Liver (tissue), 9 donors: ENCODE data around the gene WDFY3. TPM values are rescaled to one million over a fixed set of nuclear protein-coding genes. Genes with fewer than 3 reads are reported as not detected.
A peak's percentile ranks its signal among the peaks of the same experiment; 100 is the strongest.

Source experiments
- DNase-seq: peaks from one replicate; pipeline ENCODE4 v3.0.0-alpha.2; 2017; ENCODE audit warnings: low spot score
- H3K27ac ChIP-seq, 2 donors: one replicate each; pipeline ENCODE4 v1.7.0; 2013; ENCODE audit warnings: inconsistent platforms in 2 of 2, low read length in 2 of 2, control low read depth in 1 of 2, low read depth in 1 of 2, mild to moderate bottlenecking in 1 of 2
- H3K27me3 ChIP-seq, 4 donors: one replicate each; pipeline versions ENCODE4 v1.6.1 to v1.7.0; 2013; ENCODE audit warnings: low read length in 3 of 4, inconsistent platforms in 1 of 4, mild to moderate bottlenecking in 1 of 4, moderate library complexity in 1 of 4; ENCODE audit not compliant: control insufficient read depth in 4 of 4, insufficient read depth in 4 of 4
- H3K36me3 ChIP-seq, 4 donors: one replicate each; pipeline versions ENCODE4 v1.6.1 to v1.7.0; 2013; ENCODE audit warnings: low read length in 3 of 4, mild to moderate bottlenecking in 3 of 4, low read depth in 1 of 4, moderate library complexity in 1 of 4; ENCODE audit not compliant: control insufficient read depth in 4 of 4, insufficient read depth in 3 of 4
- H3K4me1 ChIP-seq, 4 donors: one replicate each; pipeline versions ENCODE4 v1.6.1 to v1.7.0; 2013; ENCODE audit warnings: low read length in 3 of 4, mild to moderate bottlenecking in 3 of 4, moderate library complexity in 1 of 4; ENCODE audit not compliant: control insufficient read depth in 4 of 4, insufficient read depth in 4 of 4
- H3K4me3 ChIP-seq, 3 donors: one replicate each; pipeline versions ENCODE4 v1.6.1 to v1.7.0; 2013; ENCODE audit warnings: low read length in 3 of 3, control low read depth in 1 of 3, low read depth in 1 of 3, mild to moderate bottlenecking in 1 of 3
- H3K9ac ChIP-seq, 2 donors: one replicate each; pipeline ENCODE4 v1.7.0; 2013; ENCODE audit warnings: low read length in 2 of 2, mild to moderate bottlenecking in 2 of 2, moderate library complexity in 2 of 2, control low read depth in 1 of 2, low read depth in 1 of 2
- H3K9me3 ChIP-seq, 4 donors: one replicate each; pipeline versions ENCODE4 v1.6.1 to v1.7.0; 2013; ENCODE audit warnings: low read length in 3 of 4; ENCODE audit not compliant: control insufficient read depth in 4 of 4
- ATF3 ChIP-seq: IDR thresholded peaks from 2 replicates; pipeline ENCODE4 v1.6.1; 2016; ENCODE audit warnings: antibody characterized with exemption
- EGR1 ChIP-seq, 2 donors: IDR thresholded peaks; 2 replicates each; pipeline ENCODE4 v1.6.1; 2016 to 2018; ENCODE audit warnings: antibody characterized with exemption in 2 of 2, low read depth in 2 of 2
- FOXA1 ChIP-seq: IDR thresholded peaks from 2 replicates; pipeline ENCODE4 v1.6.1; 2016; ENCODE audit warnings: antibody characterized with exemption
- FOXA2 ChIP-seq: IDR thresholded peaks from 2 replicates; pipeline ENCODE4 v1.6.1; 2016; ENCODE audit warnings: antibody characterized with exemption
- GABPA ChIP-seq, 2 donors: IDR thresholded peaks in 1 of 2; conservative IDR thresholded peaks in 1 of 2; 2 replicates each; pipeline ENCODE4 v1.6.1; 2016; ENCODE audit warnings: antibody characterized with exemption in 2 of 2, mild to moderate bottlenecking in 1 of 2, moderate library complexity in 1 of 2
- HNF4A ChIP-seq, 2 donors: conservative IDR thresholded peaks; 2 replicates each; pipeline ENCODE4 v1.6.1; 2016; ENCODE audit warnings: antibody characterized with exemption in 2 of 2, mild to moderate bottlenecking in 2 of 2
- HNF4G ChIP-seq: IDR thresholded peaks from 2 replicates; pipeline ENCODE4 v1.6.1; 2016; ENCODE audit warnings: antibody characterized with exemption
- JUND ChIP-seq, 2 donors: IDR thresholded peaks; 2 replicates each; pipeline ENCODE4 v1.6.1; 2016; ENCODE audit warnings: antibody characterized with exemption in 2 of 2
- NR2F2 ChIP-seq: IDR thresholded peaks from 2 replicates; pipeline ENCODE4 v1.6.1; 2016; ENCODE audit warnings: antibody characterized with exemption
- RAD21 ChIP-seq, 2 donors: IDR thresholded peaks; 2 replicates each; pipeline ENCODE4 v1.6.1; 2016; ENCODE audit warnings: antibody characterized with exemption in 2 of 2, mild to moderate bottlenecking in 2 of 2
- REST ChIP-seq: IDR thresholded peaks from 2 replicates; pipeline ENCODE4 v1.6.1; 2016; ENCODE audit warnings: antibody characterized with exemption, mild to moderate bottlenecking
- SP1 ChIP-seq: IDR thresholded peaks from 2 replicates; pipeline ENCODE4 v1.6.1; 2018; ENCODE audit warnings: antibody characterized with exemption, mild to moderate bottlenecking
- TAF1 ChIP-seq: conservative IDR thresholded peaks from 2 replicates; pipeline ENCODE4 v1.6.1; 2016; ENCODE audit warnings: antibody characterized with exemption, mild to moderate bottlenecking
- YY1 ChIP-seq: IDR thresholded peaks from 2 replicates; pipeline ENCODE4 v1.6.1; 2016; ENCODE audit warnings: antibody characterized with exemption, mild to moderate bottlenecking
- ZBTB33 ChIP-seq: IDR thresholded peaks from 2 replicates; pipeline ENCODE4 v1.6.1; 2016; ENCODE audit warnings: antibody characterized with exemption
- whole genome bisulfite sequencing: extraction: QIAGEN DNeasy Blood & Tissue Kit; methylation state at CpG from one replicate; pipeline ENCODE4 v1.1.7; 2013; 5-methylcytosine and 5-hydroxymethylcytosine counted together
- polyA plus RNA-seq, 2 donors: library from polyadenylated mRNA; stranded (reverse) in 1 of 2; unstranded in 1 of 2; fragments of 200-250 nt in 1 of 2; fragments of >200 nt in 1 of 2; fragmentation: Nextera tagmentation in 1 of 2; extraction: Ambion mirVana in 1 of 2; gene quantifications; one replicate each; pipeline versions ENCODE4 v1.2.1 to v1.2.3, GENCODE V29; 2013 to 2015
- total RNA-seq, 2 donors: library from RNA; depleted of rRNA; stranded (reverse); fragments of >200 nt; gene quantifications; one replicate each; pipeline ENCODE4 v1.2.3, GENCODE V29; 2014
- donor health status: healthy.
- donor health status: healthy.
- donor health status: healthy.
- donor health status: healthy.
- donor health status: healthy.

The WDFY3 gene
- total and polyA plus RNA-seq, 4 donors: 3.2 to 50.5 (median 19.2) TPM

- peaks cover 1 to 15% (median 13%) of the 10 kb centered on the region in 4 donors for H3K4me1 ChIP-seq
- peak overlapping the region; percentile 76 to 93 for H3K27ac ChIP-seq
- no peaks in the 10 kb centered on the region for H3K9me3 ChIP-seq
- H3K9ac ChIP-seq: peak overlapping the region; percentile 30 to 80
- H3K36me3 ChIP-seq: no peaks in the 10 kb centered on the region
- 7% methylated on average over 7 of the region's 7 CpGs for WGBS
- peak overlapping the region; percentile 76 to 90 (median 80) for H3K4me3 ChIP-seq
- TF ChIP-seq EGR1 (IDR thresholded peaks at IDR 0.05; ENCODE audit: low read depth in 2 of 2) (no peak), JUND (IDR thresholded peaks at IDR 0.05) (peak in 1 of 2 donors; percentile 9), HNF4G (no peak)
- H3K27me3 ChIP-seq: no peaks in the 10 kb centered on the region
- DNase-seq: no peak
Observed at GRCh38 chr4:84967243-84967690, 777 bp upstream of the WDFY3 start.

GRCh38 chr4:84965553-84966381, 723 bp downstream of the WDFY3 start:
- H3K4me1 ChIP-seq: peaks cover 1 to 15% (median 12%) of the 10 kb centered on the region in 4 donors
- H3K4me3 ChIP-seq: peak overlapping the region; percentile 76 to 90 (median 80)
- WGBS: 3% methylated on average over 98 of the region's 98 CpGs
- no peaks in the 10 kb centered on the region for H3K27me3 ChIP-seq
- no peaks in the 10 kb centered on the region for H3K36me3 ChIP-seq
- H3K9me3 ChIP-seq: no peaks in the 10 kb centered on the region
- peak; percentile 59 for DNase-seq
- peak overlapping the region in 1 of 2 donors; percentile 39 for H3K9ac ChIP-seq
- peak overlapping the region; percentile 76 to 93 for H3K27ac ChIP-seq
- TF ChIP-seq FOXA2 (no peak), YY1 (peak; percentile 23)

- WGBS: 73% methylated on average over 6 of the region's 6 CpGs
- H3K9me3 ChIP-seq: no peaks in the 10 kb centered on the region
- no peaks in the 10 kb centered on the region for H3K27me3 ChIP-seq
- no peaks in the 10 kb centered on the region for H3K36me3 ChIP-seq
- H3K27ac ChIP-seq: peak overlapping the region; percentile 76 to 93
- peaks cover 1 to 15% (median 12%) of the 10 kb centered on the region in 4 donors for H3K4me1 ChIP-seq
- TF ChIP-seq TAF1: no peak
- no peak for TF ChIP-seq RAD21 (IDR thresholded peaks at IDR 0.05)
- TF ChIP-seq YY1: no peak
- no peak for TF ChIP-seq FOXA1
- TF ChIP-seq EGR1 (IDR thresholded peaks at IDR 0.05; ENCODE audit: low read depth in 2 of 2): no peak
- TF ChIP-seq NR2F2: no peak
- no peak for TF ChIP-seq SP1
- TF ChIP-seq HNF4A (conservative IDR thresholded peaks at IDR 0.05): no peak
- TF ChIP-seq REST: no peak
- TF ChIP-seq FOXA2: no peak
- TF ChIP-seq GABPA (IDR thresholded peaks at IDR 0.05 in 1 of 2, conservative IDR thresholded peaks at IDR 0.05 in 1 of 2): no peak
- TF ChIP-seq ATF3: no peak
- no peak for TF ChIP-seq ZBTB33
- DNase-seq: no peak
- peak overlapping the region; percentile 20 to 90 (median 80) for H3K4me3 ChIP-seq
- peak overlapping the region in 1 of 2 donors; percentile 39 for H3K9ac ChIP-seq
Observed at GRCh38 chr4:84964995-84965552, 1.4 kb downstream of the WDFY3 start.
